Umbilical cord (tissue), 2 donors: Measurements from ENCODE around the gene LRIT2. TPM values are rescaled to one million over a fixed set of nuclear protein-coding genes. Genes with fewer than 3 reads are reported as not detected.

Source experiments
- DNase-seq: peaks from one replicate; pipeline ENCODE4 v3.0.0-alpha.2; 2015; ENCODE audit warnings: low spot score
- total RNA-seq: library from RNA; depleted of rRNA; stranded (reverse); fragments of >200 nt; gene quantifications from one replicate; pipeline ENCODE4 v1.2.3, GENCODE V29; 2014; ENCODE audit warnings: low replicate concordance; ENCODE audit not compliant: insufficient read depth

Gene LRIT2, protein sequence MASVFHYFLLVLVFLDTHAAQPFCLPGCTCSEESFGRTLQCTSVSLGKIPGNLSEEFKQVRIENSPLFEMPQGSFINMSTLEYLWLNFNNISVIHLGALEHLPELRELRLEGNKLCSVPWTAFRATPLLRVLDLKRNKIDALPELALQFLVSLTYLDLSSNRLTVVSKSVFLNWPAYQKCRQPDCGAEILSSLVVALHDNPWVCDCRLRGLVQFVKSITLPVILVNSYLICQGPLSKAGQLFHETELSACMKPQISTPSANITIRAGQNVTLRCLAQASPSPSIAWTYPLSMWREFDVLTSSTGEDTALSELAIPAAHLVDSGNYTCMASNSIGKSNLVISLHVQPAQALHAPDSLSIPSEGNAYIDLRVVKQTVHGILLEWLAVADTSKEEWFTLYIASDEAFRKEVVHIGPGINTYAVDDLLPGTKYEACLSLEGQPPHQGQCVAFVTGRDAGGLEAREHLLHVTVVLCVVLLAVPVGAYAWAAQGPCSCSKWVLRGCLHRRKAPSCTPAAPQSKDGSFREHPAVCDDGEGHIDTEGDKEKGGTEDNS
- 1.7 TPM for total RNA-seq

GRCh38 chr10:84225427-84226173 is at the start of gene LRIT2:
Gene LRIT2 (minus strand): TSS chr10:84225544. CDS start chr10:84225520, 24 bp downstream.
- DNase-seq = no peak

GRCh38 chr10:84270708-84271107 is 45.4 kb upstream of the LRIT2 start:
- DNase-seq = no peak

- no peak for DNase-seq
Measured at GRCh38 chr10:84269773-84270172, 44.4 kb upstream of the LRIT2 start.

DNA sequence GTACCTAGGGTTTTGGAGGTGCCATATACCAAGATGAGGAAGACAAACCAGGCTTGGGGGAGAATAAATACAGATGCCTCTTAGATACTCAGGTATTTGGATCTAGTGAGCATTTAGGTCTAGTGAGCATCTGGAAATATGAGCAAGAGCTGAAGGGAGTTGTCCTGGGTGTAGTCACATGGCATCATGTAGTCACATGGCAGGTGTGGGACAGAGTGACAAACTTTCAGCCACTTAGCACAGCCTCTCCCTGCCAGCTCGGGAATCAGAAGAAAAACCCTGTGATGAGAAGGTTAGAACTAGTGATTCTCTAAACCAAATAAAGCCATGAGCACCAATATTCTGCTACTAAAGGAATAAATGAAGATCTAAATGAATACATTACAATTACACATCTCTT is 43.8 kb upstream of the LRIT2 start:
- DNase-seq = no peak

- DNase-seq = no peak
Measured at GRCh38 chr10:84267503-84268126, 42.3 kb upstream of the LRIT2 start.

DNA sequence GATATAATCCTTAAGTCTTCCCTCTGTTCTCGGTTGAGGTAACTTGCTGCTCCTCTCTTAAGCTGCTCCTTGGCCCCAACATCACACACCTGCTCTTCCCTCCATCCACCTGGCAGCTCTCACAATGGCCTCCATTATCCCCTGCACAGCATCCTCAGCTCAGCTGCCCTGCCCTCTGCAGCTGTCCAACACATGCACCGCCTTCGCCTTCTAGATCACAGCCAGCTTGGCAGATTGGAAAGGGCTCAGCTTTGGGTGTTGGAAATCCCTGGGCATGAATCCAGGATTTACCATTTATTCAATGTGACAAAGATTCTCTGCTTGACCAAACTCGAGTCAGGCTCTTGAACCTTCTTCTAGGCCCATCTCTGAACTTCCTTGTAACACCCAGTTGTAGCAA is 40.1 kb upstream of the LRIT2 start:
- DNase-seq = no peak

DNA sequence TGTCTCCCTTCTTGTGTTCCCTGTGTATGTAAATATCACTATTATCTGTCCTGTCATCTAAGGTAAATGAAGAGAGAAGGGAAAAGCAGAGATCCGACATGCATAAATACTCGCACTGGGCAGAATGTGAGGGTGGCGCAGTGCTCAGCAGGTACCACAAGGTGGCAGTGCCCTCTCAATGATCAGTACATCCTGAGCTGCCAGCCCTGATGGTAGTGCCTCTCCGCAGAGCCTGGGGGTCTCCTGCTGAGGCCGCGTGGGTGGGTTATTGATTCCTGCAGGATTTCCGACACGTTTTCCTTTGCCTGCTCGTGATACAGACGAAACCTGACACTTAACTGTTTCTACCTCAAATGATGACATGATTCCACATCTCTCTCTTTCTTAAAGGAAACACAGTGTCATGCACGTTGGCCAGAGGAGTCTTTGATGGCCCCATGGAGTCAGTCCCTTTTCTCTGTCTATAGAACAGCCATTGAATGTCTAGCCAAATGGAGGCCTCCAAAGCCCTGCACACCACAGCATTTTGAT is 39.3 kb upstream of the LRIT2 start:
- DNase-seq = peak; percentile 48

GRCh38 chr10:84263716-84264115 is 38.4 kb upstream of the LRIT2 start:
- DNase-seq = no peak

DNA sequence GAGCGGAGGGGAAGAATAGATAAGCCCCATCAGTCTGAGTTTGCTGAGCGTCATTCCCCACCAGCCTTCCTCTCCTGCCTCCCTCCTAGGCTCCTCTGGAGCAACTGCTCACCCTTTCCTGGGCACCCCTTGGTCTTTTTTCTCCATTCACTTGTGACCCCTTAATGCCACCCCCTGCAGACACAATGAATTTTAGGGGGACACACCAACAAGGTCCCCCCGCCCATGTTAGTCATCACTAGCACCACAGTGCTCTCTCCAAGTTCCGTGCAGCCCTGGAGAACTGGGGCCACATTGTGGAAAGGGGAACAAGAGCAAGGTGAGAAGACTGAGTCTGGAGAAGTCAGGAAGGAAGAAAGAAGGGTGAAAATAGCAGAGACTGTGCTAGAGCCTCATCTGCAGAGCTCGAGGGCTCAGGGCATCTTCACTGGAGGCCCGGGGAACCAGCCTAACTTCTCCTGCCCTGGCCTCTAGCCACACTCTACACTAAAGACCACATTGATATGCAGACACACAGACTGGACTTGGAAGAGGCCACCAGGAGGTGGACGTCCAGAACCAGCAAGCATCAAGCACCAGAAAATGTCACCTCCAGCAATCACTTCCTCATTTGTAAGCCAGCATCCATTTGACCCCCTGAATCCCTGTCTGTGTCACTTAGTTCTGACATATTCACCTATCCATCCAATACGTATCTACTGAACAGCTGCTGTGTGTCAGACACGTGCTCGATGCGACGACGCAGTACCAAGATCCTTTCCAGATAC is 37.0 kb upstream of the LRIT2 start:
- no peak for DNase-seq

- no peak for DNase-seq
Measured at GRCh38 chr10:84261236-84261915, 36.0 kb upstream of the LRIT2 start.

DNA sequence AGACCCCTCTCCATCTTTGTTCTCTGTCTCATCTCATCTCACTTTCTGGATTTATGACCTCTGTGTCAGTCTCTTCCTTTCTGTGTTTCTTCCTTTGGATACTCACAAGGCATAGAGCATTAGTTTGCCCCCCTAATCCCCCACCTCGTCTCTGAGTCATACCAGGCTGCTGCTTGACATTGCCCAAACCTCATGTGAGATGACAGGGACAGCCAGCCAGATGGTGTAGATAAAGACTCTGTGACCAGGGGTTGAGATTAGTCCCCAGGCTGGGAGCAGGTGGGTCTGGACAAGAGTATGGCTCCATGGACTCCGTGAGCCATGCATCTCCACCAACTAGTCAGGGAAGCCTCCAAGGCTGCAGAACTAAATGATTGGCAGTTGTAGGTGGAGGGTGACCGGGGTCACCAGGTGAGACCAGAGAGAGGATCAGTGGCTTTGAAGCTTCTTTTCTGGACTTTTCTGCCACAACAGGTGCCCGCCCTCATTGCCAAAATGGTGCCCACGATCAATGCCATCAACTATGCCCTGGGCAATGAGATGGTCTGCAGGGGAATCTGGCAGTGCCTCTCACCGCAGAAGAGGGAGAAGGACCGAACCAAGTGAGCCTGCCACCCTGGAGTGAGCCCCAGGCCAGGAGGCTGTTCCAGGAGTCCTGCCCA is 32.8 kb upstream of the LRIT2 start:
- no peak for DNase-seq

DNA sequence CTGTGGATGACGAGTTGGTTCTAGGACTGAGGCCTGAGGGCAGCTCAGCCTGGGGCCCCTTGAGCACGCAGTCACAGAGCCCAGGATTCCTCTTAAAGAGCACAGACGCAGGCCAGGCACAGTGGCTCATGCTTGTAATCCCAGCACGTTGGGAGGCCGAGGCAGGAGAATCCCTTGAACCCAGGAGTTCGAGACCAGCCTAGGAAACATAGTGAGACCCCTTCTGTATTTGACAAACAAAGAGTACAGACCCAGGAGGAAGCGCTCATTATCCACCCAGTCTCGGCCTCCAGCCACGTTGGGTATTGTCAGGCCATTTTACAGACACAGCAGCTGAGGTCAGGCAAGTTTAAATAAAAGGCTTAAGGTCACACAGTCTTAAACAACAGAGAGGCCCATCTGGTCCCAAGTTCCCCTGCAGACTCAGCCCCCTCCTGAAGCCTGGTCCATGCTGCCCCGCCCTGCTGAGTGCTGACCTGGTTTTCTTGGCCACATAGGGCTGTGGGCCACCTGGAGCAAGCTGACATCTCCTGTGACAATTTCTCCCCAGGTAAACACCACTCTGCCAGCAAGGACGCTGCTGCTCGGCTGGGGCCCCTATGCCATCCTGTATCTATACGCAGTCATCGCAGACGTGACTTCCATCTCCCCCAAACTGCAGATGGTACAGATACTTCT is 32.1 kb upstream of the LRIT2 start:
- DNase-seq = no peak

GRCh38 chr10:84256510-84257342 is 31.4 kb upstream of the LRIT2 start:
- peak; percentile 18 for DNase-seq

DNA sequence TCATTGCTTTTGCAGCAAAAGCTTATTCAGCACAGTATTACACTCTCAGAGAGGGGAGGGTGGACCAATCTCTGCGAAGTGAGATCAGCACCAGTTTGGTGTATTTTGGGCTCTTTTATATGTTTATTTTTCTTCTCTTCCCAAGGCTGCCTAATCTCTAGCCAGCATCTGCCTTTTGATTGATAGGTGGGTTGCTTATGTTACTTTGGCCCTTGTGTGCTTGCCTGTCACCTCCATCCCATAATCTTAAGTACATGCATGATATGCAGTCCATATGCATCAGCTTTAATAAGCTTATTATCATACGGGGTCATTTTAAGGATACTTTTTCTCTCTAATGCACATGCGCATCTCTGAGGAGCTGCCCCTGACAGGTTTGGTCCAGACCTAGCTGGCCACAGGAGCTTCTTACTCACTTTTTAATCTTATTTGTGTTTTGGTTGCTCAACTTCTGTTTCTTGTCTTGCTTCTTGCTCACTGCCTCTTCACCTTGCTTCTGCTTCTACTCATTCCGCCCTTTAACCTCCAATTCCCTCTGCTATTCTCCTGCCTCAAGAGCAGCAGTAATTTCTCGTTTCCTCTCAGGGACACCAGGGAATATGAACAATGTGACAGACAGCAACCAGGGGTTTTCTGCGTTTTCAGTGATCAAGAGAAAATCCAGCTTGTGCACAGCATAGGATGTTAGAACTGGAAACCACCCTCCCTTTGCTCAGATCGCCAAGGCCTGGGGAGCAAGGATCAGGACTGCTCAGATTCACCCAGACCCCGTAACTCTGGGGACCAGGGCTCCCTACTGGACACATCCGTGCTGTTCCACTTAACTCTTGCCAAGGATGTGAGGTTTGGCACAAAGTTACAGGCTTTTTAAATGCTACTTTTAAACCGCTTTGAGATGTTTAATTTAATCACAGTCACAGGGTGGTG is 29.5 kb upstream of the LRIT2 start:
- no peak for DNase-seq

- no peak for DNase-seq
Measured at GRCh38 chr10:84248794-84249193, 23.4 kb upstream of the LRIT2 start.

DNA sequence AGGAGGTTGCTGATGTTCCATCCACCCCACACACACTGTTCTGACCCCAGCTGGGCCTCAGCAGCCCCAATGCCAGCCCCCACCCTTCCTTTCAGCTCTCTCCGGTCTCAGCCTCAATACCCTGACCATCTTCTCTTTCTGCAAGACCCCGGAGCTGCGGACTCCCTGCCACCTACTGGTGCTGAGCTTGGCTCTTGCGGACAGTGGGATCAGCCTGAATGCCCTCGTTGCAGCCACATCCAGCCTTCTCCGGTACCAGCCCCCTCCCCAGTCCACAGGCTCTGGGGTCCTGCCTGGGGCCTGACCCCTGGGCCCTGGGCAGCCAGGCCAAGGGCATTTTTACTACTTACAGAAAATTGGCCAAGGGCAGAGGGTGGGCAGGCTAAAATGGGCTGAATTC is 22.2 kb upstream of the LRIT2 start:
- DNase-seq = no peak

DNA sequence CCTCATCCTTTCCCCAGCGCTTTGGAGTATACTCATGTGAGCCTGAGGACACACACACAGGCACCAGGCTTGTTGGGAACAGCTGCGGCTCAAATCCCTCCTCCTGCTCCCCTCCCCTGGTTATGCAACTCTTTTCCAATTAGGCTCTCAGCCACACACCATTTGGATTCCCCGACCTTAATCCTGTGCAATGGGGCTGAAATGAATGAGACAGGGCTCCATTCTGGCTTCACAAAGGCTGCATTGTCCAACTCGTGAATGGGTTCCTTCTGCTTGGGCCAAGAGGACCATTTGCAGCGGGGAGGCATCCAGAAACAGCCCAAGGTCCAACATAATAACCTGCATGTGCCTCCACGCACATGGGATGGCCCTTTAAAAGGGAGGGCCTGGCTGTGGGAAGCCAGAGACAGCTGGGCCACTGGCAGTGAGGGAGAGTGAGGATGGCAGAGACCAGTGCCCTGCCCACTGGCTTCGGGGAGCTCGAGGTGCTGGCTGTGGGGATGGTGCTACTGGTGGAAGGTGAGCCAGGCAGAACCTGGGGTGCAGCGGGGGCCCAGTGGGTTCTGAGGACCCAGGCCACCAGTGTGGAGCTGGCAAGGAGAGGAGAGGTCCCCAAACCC is 19.4 kb upstream of the LRIT2 start, which contains the start of gene RGR:
Gene RGR (plus strand): TSS at position 403 of the 620 bp plus-strand sequence. CDS start 38 bp downstream, at position 441.
- no peak for DNase-seq
